GM12892 (cell line): Measurements from ENCODE around the gene RPGR. TPM values are rescaled to one million over a fixed set of nuclear protein-coding genes. Genes with fewer than 3 reads are reported as not detected.

Source experiments
- DNase-seq: peaks from one replicate; pipeline ENCODE4 v3.0.0; 2011; ENCODE audit not compliant: insufficient read length
- FAIRE-seq: peaks from 2 replicates; lab custom pipeline; 2011; peaks lifted over from hg19 to GRCh38; lab: Jason Lieb, UNC
- POLR2A ChIP-seq: IDR thresholded peaks from 2 replicates; pipeline ENCODE4 v1.6.1; 2011; ENCODE audit warnings: low read depth, low read length, control low read depth
- POLR2AphosphoS5 ChIP-seq: IDR thresholded peaks from 2 replicates; pipeline ENCODE4 v1.6.1; 2011; ENCODE audit warnings: low read depth, low read length, control low read depth
- TAF1 ChIP-seq: IDR thresholded peaks from 2 replicates; pipeline ENCODE4 v1.6.1; 2011; ENCODE audit warnings: low read depth, mild to moderate bottlenecking, control low read depth, low read length, borderline replicate concordance
- polyA plus RNA-seq: library from polyadenylated mRNA; unstranded; fragments of >200 nt; gene quantifications from one replicate; pipeline ENCODE4 v1.2.1, GENCODE V29; 2012; ENCODE audit warnings: missing spikeins, inconsistent platforms; ENCODE audit not compliant: missing spikeins

RPGR gene
- polyA plus RNA-seq, result 7.8 TPM

GRCh38 chrX:38327007-38327774, at the start of gene RPGR:
Gene RPGR (minus strand): TSS chrX:38327509. CDS start chrX:38327367, 142 bp downstream.
- peak; percentile 97 for FAIRE-seq
- peak; percentile 71 for DNase-seq
- TF ChIP-seq POLR2A (no peak; the same call in 1 of the 2 replicates), TAF1 (0 out of 2 replicates have a peak, but pooled peaks have one; percentile 24), POLR2AphosphoS5 (no peak)

GRCh38 chrX:38376747-38377146, 49.4 kb upstream of the RPGR start:
- DNase-seq, result no peak
- TF ChIP-seq TAF1 (no peak), POLR2AphosphoS5 (no peak), POLR2A (no peak)
- FAIRE-seq, result no peak

- FAIRE-seq, result peak; percentile 74
- DNase-seq, result peak; percentile 3
- TF ChIP-seq POLR2A (no peak), TAF1 (no peak), POLR2AphosphoS5 (no peak)
Measured at GRCh38 chrX:38375891-38376290, 48.6 kb upstream of the RPGR start.

- DNase-seq, result no peak
- FAIRE-seq, result no peak
- no peak for TF ChIP-seq POLR2AphosphoS5
- TF ChIP-seq POLR2A, result no peak
- TF ChIP-seq TAF1, result no peak
Measured at GRCh38 chrX:38374431-38374830, 47.1 kb upstream of the RPGR start.

GRCh38 chrX:38371641-38372040, 44.3 kb upstream of the RPGR start:
- FAIRE-seq (no peak), DNase-seq (no peak)
- no peak for TF ChIP-seq POLR2A
- no peak for TF ChIP-seq POLR2AphosphoS5
- no peak for TF ChIP-seq TAF1

GRCh38 chrX:38368774-38369173, 41.5 kb upstream of the RPGR start:
- DNase-seq (no peak), FAIRE-seq (no peak)
- no peak for TF ChIP-seq TAF1
- no peak for TF ChIP-seq POLR2A
- TF ChIP-seq POLR2AphosphoS5, result no peak

GRCh38 chrX:38365954-38366353, 38.6 kb upstream of the RPGR start:
- no peak for DNase-seq
- TF ChIP-seq TAF1, result no peak
- TF ChIP-seq POLR2A, result no peak
- no peak for TF ChIP-seq POLR2AphosphoS5
- no peak for FAIRE-seq

- no peak for DNase-seq
- TF ChIP-seq POLR2AphosphoS5 (no peak), TAF1 (no peak), POLR2A (no peak)
- no peak for FAIRE-seq
Measured at GRCh38 chrX:38363046-38363445, 35.7 kb upstream of the RPGR start.

GRCh38 chrX:38357747-38358673, 30.7 kb upstream of the RPGR start:
- TF ChIP-seq POLR2AphosphoS5 (no peak), TAF1 (no peak), POLR2A (no peak)
- DNase-seq (no peak), FAIRE-seq (no peak)

GRCh38 chrX:38356401-38356800, 29.1 kb upstream of the RPGR start:
- DNase-seq, result no peak
- TF ChIP-seq POLR2AphosphoS5, result no peak
- no peak for TF ChIP-seq TAF1
- TF ChIP-seq POLR2A, result no peak
- FAIRE-seq, result no peak

- FAIRE-seq (no peak), DNase-seq (no peak)
- TF ChIP-seq POLR2A, result no peak
- no peak for TF ChIP-seq TAF1
- no peak for TF ChIP-seq POLR2AphosphoS5
Measured at GRCh38 chrX:38352362-38352761, 25.1 kb upstream of the RPGR start, which contains the start of gene OTC. Gene OTC (plus strand): TSS chrX:38352604. CDS start chrX:38352697, 93 bp downstream.
